T-cell (primary cell): ENCODE data around the gene RTCB. TPM values are rescaled to one million over a fixed set of nuclear protein-coding genes. Genes with fewer than 3 reads are reported as not detected.

Experiments used
- total RNA-seq, 35 experiments: library from RNA in 6 of 35; stranded (reverse) in 6 of 35; fragments of 120-200 nt in 1 of 35; gene quantifications; one replicate each; pipeline versions ENCODE4 v1.2.1 to v1.2.4 and lab custom pipeline; 2013 to 2026

The RTCB gene
- total RNA-seq, 5 donors from 2014 or later (not counting 1 experiment from before 2014, with no cell fraction given), result 35.8 to 49.4 (median 45.2) TPM

Other genes starting within 250 kb of the RTCB start
- gene RFPL2, start 207.2 kb downstream of the RTCB start, total RNA-seq, result 1 to 10 TPM in 3 of 5 donors, under 1 TPM in 2; 0.16 to 1.8 (median 1.1) TPM
- not detected for gene SLC5A4, start 156.9 kb downstream of the RTCB start, total RNA-seq
- gene RFPL3, start 54.4 kb downstream of the RTCB start, total RNA-seq, result not detected
- gene BPIFC, start 52.2 kb upstream of the RTCB start, total RNA-seq, result not detected
- gene FBXO7, start 62.6 kb upstream of the RTCB start, total RNA-seq, result 100 to 1,000 TPM in 2 of 5 donors, 10 to 100 TPM in 3; 77.8 to 127 (median 83.4) TPM